AG08395 (cell line): ENCODE results near the gene ERCC6L.

ENCODE experiments used
- DNase-seq: peaks from one replicate; pipeline ENCODE4 v3.0.0; 2012; ENCODE audit warnings: mixed read lengths, low spot score

Gene ERCC6L, protein sequence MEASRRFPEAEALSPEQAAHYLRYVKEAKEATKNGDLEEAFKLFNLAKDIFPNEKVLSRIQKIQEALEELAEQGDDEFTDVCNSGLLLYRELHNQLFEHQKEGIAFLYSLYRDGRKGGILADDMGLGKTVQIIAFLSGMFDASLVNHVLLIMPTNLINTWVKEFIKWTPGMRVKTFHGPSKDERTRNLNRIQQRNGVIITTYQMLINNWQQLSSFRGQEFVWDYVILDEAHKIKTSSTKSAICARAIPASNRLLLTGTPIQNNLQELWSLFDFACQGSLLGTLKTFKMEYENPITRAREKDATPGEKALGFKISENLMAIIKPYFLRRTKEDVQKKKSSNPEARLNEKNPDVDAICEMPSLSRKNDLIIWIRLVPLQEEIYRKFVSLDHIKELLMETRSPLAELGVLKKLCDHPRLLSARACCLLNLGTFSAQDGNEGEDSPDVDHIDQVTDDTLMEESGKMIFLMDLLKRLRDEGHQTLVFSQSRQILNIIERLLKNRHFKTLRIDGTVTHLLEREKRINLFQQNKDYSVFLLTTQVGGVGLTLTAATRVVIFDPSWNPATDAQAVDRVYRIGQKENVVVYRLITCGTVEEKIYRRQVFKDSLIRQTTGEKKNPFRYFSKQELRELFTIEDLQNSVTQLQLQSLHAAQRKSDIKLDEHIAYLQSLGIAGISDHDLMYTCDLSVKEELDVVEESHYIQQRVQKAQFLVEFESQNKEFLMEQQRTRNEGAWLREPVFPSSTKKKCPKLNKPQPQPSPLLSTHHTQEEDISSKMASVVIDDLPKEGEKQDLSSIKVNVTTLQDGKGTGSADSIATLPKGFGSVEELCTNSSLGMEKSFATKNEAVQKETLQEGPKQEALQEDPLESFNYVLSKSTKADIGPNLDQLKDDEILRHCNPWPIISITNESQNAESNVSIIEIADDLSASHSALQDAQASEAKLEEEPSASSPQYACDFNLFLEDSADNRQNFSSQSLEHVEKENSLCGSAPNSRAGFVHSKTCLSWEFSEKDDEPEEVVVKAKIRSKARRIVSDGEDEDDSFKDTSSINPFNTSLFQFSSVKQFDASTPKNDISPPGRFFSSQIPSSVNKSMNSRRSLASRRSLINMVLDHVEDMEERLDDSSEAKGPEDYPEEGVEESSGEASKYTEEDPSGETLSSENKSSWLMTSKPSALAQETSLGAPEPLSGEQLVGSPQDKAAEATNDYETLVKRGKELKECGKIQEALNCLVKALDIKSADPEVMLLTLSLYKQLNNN

DNA sequence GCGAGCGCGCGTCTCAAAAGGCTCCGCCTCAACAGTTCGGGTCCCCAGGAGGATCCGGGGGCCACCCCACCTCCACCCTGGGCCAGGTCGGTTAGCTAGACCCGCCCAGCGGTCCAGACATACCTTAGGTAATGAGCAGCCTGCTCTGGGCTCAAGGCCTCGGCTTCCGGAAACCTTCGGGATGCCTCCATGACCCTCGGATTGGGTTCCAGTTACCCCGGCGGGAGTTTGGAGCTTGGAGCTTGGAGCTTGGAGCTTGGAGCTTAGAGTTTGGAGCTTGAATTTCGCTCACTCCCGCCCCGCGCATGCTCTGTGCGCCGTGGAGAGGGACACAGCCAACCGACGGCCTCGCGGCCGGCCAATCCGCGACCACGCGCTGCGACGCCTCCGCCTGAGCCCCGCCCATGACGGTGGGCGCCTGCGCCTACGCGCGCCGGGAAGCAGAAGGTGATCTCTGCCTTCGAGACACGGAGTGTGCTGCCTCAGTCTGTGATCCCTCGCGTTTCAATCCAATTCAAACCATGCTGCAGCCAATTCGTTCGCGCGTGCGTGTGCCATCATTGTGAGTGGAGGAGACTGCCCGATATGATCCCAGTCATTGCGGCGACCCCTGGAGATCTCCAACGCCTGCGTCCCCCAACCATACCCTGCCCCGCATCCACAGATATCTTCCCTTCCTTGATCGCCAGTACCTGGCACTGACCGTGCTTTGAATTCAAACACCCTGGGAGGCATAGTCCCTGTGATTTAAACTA is at the start of gene ERCC6L:
Gene ERCC6L (minus strand): TSS at position 307 of the 755 bp plus-strand sequence. CDS start 116 bp downstream, at position 191.
- peak; percentile 94 for DNase-seq

DNA sequence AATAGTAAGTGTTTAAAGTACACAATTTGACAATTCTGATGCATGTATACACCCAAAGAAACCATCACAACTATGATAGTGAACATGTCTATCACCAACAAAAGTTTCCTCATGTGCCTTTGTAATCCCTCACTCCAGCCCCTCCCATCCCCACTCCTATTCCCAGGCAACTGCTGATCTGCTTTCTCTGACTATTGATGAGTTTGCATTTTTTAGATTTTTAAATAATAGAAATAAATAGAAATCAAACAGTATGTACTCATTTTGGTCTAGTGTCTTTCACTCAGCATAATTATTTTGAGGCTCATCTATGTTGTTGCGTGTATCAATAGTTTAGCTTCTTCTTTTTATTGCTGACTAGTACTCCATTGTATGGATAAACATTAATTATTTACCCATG is 43.5 kb upstream of the ERCC6L start:
- no peak for DNase-seq

DNA sequence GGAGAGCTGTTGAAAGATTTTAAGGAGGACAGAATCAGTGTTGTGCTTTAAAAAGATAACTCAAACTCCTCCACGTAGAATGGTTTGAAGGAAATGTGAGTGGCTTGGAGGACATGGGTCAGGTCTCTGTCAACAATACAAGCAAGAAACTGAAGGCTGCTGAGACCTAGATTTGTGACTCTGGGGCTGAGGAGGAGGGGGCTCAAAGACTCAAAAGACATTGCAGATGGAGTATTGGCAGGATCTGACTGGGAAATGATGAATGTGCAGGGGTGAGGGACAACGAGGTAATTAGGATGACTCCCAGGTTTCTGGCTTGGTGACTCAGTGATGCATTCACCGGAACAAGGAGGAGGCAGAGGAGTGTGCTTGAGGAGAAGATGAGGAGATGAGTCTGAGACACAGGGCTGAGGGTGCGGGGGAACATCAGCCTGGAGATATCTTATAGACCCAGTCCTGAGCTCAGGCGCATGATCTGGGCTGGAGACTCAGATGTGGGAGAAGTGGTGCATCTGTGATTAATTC is 41.6 kb upstream of the ERCC6L start:
- DNase-seq = no peak

DNA sequence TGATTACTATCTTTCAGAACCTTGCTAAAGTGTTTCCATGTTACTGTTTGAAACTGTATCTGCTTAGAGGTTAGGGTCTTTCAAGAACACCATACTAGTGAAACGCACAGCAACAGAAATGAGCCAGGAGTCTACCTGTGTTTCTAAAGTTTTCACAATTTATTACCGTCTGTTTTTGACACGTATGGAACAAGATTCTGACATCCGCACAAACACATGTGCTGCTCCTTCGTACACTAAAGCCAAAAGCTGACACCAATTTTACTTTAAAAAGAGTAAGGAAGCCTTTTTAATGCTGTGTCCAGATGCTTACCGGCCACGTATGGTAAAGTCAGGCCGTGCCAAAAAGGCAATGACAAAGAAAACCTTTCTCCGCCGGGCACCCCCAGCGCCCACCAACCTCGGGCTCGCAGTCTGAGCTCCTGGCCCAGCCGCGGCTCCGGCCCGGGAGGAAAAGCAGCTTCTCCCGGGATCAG is 37.7 kb upstream of the ERCC6L start:
- no peak for DNase-seq

DNA sequence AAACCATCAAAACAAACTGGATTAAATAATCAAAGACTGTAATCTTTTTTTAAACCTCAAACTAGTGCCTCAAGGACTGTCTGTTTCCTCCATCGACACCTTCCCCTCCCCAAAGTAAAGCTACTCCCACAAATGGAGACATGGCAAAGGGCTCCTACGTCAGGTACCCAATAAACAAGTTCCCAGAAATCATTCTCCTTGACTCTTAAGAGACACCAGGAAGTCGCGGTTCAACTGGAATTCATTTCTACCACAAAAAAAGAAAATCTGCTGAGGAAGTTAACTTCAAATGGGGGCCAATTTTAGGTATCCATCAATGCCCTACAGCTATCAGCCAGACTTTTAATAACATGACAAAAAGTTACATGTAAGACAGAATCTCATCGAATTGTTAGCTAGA is 35.7 kb upstream of the ERCC6L start:
- no peak for DNase-seq

DNA sequence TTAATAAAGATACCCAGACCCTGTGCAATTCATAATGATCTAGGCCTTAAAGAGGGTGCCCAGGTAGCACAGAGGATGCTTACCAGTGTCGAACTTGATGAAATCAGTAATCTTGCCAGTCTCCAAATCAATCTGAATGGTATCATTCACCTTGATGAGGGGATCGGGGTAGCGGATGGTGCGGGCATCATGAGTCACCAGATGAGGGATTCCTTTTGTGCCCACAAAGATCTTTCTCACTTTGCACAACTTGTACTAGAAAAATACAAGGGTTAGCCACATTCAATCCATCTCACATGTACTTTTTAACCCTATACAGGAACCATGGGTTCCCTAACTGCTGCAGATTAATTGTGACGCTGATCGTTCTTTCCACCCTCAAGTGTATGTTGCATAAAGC is 34.9 kb upstream of the ERCC6L start:
- no peak for DNase-seq

DNA sequence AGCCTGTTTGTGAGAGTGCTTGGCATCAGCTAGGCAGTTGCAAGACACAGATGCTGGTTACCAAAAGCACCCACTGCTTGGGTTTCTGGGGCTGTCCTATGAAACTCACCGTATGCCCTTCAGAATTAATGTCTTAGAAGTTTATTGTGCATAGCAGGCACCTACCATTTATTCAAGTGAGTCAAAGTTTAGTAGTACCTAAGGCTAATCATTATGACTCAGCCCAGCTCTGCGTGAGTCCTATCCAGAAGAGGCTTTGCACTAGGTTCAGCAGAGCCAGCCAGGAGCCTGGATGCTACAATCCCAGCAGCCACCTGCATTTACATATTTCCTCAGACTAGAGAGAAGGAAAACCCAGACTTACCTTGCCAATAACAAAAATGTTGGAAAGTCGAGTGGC is 34.0 kb upstream of the ERCC6L start:
- DNase-seq = no peak

DNA sequence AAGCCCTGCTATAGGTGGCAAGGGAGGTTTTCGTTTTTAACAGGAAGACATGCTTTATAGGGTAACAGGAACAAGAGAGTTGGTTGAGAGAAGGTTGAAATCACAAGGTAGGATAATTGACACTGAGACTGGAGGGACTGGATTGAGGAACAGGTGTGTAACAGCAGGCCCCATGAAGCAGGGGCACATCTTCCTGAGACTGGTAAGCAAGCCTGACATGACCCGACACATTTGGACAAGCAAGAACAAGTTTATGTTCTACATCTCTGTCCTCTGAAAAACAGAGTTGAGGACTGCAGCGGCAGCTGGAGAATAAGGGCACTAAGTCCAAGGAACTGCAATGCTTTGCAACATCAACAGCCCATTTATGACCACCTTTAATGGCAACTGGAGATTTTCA is 33.0 kb upstream of the ERCC6L start:
- DNase-seq = no peak

DNA sequence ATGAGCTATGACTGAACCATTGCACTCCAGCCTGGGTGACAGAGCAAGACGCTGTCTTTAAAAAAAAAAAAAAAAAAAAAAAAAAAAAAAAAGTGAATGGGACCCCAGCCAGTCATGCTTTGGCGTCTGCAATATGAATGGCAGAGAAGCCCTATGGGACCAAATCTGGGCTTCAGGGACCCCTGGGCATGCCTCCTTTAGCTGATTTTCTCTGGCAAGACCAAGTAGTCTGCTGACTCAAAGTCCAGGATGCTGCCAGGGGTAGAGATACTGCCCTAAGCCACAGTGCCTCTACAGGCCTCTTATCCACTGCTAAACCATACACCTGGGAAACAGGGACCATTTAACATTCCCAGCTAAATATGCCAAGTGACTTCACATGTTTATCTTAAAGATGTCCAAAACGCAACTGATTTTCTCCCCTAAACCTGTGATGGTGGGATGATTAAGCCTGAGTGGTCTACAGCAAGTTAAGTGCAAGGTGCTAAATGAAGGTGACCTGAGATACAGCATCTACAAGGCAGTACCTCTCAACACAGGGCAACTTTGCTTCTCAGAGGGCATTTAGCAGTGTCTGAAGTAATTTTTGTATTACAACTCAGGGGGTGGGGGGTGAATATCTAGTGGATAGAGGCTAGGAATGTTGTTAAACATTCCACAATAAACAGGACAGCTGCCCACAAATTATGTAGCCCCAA is 32.4 kb upstream of the ERCC6L start:
- DNase-seq = no peak

DNA sequence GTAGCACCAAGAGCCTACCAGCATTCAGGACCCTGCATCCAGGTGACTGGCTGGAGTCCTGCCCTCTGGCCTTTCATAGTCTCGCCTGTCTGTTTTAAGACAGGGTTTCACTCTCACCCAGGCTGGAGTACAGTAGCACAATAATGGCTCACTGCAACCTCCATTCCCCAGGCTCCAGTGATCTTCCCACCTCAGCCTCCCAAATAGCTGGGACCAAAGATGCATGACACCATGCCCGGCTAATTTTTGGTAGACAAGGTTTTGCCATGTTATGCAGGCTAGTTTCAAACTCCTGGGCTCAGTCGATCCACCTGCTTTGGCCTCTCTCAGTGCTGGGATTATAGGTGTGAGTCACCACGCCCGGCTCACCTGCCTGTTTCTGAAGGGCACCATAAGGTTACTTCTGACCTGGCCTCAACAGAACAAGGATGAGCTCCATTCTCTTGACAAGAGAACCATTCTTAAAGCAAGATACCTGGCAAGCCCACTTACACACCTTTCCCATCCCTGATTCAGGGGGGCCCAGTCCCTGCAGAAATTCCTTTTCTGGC is 31.6 kb upstream of the ERCC6L start:
- no peak for DNase-seq

DNA sequence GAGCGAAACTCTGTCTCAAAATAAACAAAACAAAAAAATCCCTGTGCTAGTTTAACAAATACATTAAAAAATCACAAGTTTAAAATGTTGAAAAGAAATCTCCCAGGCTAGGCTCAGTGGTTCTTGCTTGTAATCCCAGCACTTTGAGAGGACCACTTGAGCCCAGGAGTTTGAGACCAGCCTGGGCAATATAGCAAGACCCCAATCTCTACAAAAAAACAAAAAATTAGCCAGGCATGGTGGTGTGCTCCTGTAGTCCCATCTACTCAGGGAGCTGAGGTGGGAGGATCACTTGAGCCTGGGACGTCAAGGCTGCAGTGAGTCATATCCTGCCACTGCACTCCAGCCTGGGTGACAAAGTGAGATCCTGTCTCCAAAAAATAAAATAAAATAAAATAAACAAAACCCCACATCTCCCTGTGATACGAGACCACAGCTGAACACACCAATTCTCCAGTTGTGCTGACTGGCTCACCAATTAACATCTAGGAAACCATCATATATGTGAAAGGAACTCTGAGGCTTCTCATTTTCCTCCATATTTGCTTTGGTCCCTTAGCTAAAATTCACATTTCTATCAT is 30.9 kb upstream of the ERCC6L start:
- peak; percentile 24 for DNase-seq

DNA sequence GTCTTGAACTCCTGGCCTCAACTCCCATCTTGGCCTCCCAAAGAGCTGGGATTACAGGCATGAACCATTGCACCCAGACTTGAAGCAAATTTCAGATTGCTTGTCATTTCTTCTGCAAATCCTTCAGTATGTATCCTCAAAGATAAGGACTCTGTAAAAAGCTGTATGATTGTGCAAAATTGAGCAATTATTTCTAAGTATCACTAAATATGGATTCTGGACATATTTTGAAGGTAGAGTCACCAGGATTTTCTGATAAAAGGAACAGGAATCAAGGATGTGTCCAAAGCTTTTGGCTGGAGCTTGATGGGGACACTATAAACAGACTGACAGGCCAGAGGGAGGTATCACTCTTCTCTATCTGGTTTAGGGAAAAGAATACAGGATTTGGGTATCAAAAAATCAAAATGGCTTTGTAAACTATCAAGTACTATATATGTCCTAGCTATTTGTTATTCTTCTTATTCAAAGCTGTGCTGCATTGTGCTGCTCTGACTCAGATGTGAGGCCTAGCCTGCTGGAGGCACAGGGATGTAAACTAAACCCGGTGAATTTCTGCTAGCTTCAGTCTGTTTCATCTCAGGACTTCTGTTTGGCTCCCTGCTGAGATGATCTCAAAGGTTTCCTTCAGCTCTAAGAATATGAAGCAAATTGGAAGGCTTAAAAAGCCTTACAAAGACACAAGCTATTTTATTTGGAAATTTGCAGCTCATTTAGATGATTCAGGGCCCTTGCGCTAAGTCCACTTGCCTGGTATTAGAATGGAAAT is 30.0 kb upstream of the ERCC6L start:
- DNase-seq = no peak

DNA sequence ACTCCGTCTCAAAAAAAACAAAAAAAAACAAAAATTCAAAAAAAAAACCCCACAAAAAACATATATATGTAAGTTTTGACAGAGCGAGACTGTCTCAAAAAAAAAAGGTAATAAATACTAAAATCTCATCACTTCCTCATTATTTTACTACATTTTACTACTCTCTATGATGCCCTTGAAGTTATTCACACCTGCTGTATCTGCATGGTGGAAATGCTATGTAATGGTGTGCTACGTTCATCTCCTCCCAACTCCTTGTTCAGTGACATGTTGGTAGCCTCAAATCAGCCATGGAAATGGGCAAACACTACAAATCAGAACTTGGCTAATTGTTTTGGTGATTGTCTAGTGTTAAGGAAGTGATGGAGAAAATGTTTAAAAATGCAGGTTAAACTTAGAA is 26.4 kb upstream of the ERCC6L start:
- DNase-seq = no peak

DNA sequence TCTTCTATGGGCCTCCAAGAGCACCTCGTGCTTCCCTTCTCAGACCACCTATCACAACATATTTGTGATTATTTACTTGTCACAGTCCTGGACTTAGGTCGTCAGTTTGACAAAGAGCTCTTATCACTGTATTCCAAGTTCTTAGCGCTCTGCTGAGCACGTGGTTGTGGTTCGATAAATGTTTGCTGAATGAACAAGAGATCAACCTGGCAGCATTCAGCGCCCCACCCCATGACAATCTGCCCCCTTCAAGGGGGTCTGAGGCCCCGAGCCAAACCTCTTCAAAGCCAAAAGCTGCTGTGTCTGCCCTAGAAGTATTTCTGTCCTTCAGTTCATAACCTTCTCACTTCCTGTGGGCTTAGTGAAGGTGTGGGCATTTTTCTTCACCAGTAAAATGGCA is 23.2 kb upstream of the ERCC6L start:
- DNase-seq = no peak

DNA sequence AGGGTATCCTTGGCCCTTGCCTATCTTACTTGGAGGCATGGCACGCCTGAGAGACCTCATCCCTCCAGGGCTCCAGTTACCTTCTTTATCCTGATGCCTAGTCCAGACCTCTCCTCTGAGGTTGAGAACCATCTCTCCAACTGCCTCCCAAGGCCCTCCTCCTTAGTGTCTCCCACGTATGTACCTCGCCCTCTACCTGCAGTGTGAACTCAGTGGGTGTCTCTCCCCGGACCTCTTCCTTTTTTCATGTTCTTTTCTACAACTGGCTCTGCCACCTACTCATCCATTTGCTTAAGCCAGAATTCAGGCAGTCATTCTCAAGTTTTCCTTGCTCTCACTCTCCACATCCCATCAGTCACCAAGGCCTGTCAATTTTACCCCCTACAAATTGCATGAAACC is 21.6 kb upstream of the ERCC6L start:
- no peak for DNase-seq

DNA sequence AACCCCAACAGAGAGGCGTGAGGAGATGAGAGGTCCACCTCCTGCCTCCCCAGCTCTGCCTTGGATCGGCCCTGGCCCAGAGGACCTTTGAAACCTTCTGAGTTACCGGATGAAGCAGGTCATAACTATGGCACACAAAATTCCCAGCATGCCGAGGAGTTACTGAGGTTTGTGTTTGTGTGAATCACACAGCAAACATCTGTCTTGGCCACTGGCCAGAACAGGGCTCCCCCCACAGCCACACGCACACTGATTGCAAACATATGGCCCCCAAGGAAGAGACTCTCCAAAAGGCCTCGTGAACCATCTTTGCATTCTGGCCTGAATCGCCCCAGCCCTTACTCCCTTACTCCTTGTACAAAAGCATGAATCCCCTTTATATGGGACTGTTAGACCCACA is 19.3 kb upstream of the ERCC6L start:
- DNase-seq = peak; percentile 65

DNA sequence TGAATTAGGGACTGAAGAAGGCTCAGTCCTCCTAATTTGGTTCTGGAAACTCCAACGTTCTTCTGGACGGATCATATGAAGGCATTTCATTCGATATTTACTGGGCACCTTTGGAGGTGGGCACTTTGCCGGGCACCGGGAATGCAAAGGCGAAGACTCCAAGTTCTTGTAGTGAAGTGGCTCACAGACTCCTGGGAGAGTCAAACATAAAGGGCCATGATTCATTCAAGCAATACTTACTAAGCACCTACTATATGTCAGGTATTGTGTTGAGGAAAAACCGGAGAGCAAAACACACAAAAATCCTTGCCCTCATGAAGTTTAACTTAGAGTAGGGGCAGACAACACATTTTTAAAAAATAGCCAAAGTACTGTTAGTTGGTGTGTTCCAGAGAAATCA is 17.0 kb upstream of the ERCC6L start:
- no peak for DNase-seq

DNA sequence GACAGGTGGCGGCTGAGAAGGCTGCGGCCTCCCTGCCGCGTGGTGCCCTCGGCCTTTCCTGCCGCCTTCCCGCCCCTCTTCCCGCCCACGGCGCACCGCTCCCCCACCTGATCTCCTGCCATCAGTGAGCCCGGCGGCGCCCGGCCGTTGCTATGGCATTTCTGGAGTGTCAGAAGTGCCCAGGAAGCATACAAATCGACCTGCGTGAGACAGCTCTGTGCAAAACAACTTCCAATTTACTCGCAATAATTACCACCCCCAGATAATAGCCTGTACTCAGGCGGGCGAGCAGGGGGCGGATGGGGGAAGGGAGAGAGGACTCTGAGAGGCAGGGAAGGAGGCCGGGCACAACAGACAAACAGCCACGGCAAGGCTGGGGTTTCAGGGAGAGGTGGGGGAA is 16.6 kb upstream of the ERCC6L start:
- no peak for DNase-seq

DNA sequence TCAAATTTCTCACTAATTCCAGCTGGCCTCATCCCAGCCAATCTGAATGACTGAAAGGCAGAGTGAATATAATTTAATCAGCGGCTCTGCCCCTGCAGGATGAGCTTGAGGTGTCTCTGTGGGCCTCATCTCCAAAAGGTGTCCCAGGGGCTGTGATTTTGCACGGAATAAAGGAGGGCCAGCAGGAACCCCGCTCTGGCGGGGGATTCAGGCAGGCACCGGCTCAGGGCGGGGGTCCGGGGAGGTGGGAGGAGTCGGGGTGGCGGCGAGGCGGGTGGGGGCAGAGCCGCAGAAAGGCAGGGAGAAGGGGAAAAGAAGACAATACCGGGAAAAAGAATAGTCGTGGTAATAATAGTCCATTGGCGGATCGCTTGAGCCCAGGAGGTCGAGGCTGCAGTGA is 16.0 kb upstream of the ERCC6L start:
- no peak for DNase-seq
